Transverse colon (tissue), 4 donors: ENCODE results near the gene FAM83G. TPM values are rescaled to one million over a fixed set of nuclear protein-coding genes. Genes with fewer than 3 reads are reported as not detected.
A peak's percentile ranks its signal among the peaks of the same experiment; 100 is the strongest.

Experiments
- DNase-seq: peaks from one replicate; pipeline ENCODE4 v3.0.0-alpha.2; 2019
- H3K27ac ChIP-seq, 4 donors: fragments of 200-600 bp; sonication (generic); 2 replicates each; pipeline ENCODE4 v1.5.1; 2016 to 2018; ENCODE audit warnings: inconsistent platforms in 4 of 4
- H3K27me3 ChIP-seq: fragments of 200-600 bp; sonication (generic); 2 replicates; pipeline ENCODE4 v1.5.1; 2017; ENCODE audit warnings: inconsistent platforms
- H3K36me3 ChIP-seq, 4 donors: fragments of 200-600 bp; sonication (generic); 2 replicates each; pipeline ENCODE4 v1.5.1; 2017 to 2019; ENCODE audit warnings: inconsistent platforms in 4 of 4
- H3K4me1 ChIP-seq, 4 donors: fragments of 200-600 bp; sonication (generic); 2 replicates each; pipeline ENCODE4 v1.5.1; 2017 to 2020; ENCODE audit warnings: inconsistent platforms in 4 of 4
- H3K4me3 ChIP-seq, 4 donors: fragments of 200-600 bp; sonication (generic); 1 replicate in 1 of 4; 2 replicates in 3 of 4; pipeline versions ENCODE4 v1.5.1 to v1.6.1; 2017 to 2019; ENCODE audit warnings: inconsistent platforms in 4 of 4
- H3K9me3 ChIP-seq, 2 donors: fragments of 200-600 bp; sonication (generic); 2 replicates each; pipeline ENCODE4 v1.5.1; 2017 to 2019; ENCODE audit warnings: inconsistent platforms in 2 of 2
- EP300 ChIP-seq: sonication (generic); formaldehyde crosslinking; IDR thresholded peaks from one replicate; pipeline ENCODE4 v1.6.1; 2017; ENCODE audit warnings: antibody characterized with exemption, low read depth
- POLR2A ChIP-seq: fragments of 450-650 bp; IDR thresholded peaks from one replicate; pipeline ENCODE4 v1.6.1; 2016; ENCODE audit warnings: antibody characterized with exemption, mild to moderate bottlenecking, moderate library complexity
- POLR2AphosphoS5 ChIP-seq, 3 donors: sonication (generic); formaldehyde crosslinking; IDR thresholded peaks; one replicate each; pipeline ENCODE4 v1.6.1; 2016; ENCODE audit warnings: antibody characterized with exemption in 3 of 3
- WGBS, 2 donors: methylation state at CpG; one replicate each; pipeline ENCODE4 v1.1.5; 2018; ENCODE audit warnings: low coverage in 1 of 2; 5-methylcytosine and 5-hydroxymethylcytosine counted together
- in situ Hi-C, 4 donors: fragments of 200-750 bp; cut with MboI; loops; one replicate each; pipeline versions ENCODE4 v1.15.0 to v1.15.1; 2017; ENCODE audit warnings: low sequenced_read_pairs in 3 of 4, low pct_ligation_motif_present in 1 of 4, low pct_unique_long_range_greater_than_20kb in 1 of 4
- intact Hi-C: fragments of 100-400 bp; cut with DNase I; formaldehyde crosslinking; loops from one replicate; pipeline ENCODE4 v1.15.1; 2023; ENCODE audit warnings: low total_unique reads
- total RNA-seq, 4 donors: library from RNA; depleted of rRNA; stranded (reverse); fragments of >200 nt; gene quantifications; one replicate each; pipeline ENCODE4 v1.1.0, GENCODE V29; 2016
- TF ChIP-seq, protein P1 (sequence below), 5 experiments: fragments of 200-600 bp in 3 of 5; fragments of 450-650 bp in 2 of 5; sonication (generic) in 3 of 5; IDR thresholded peaks; 1 replicate in 2 of 5; 2 replicates in 3 of 5; pipeline ENCODE4 v1.5.1; 2016 to 2017; ENCODE audit warnings: antibody characterized with exemption in 5 of 5, inconsistent platforms in 3 of 5, mild to moderate bottlenecking in 2 of 5, moderate library complexity in 1 of 5

FAM83G gene
- total RNA-seq, 4 donors from 2014 or later, result 33.6 to 75.6 (median 39.4) TPM

DNA sequence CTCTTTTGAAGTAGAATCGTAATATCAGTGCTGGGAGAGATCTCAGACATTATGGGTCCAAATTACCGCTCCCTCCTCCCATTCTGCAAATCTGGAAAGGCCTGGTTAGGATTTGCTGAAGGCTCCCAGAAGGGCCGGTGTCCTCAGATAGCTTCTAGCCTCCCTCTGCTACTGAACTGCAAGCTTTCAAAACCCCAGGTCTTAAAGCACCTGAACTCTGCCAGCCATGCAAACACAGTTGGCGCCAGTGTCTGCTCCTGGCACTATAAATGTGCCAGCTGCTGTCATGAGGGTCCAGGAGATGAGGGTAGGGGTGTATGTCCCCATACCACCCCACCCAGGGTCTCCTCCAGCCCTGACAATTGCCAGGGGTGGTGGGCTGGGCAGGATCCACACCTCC lies 28.4 kb downstream of the FAM83G start:
- intact Hi-C loops, result no loop called here
- peak overlapping the region; percentile 46 to 72 (median 58) for H3K27ac ChIP-seq
- H3K4me3 ChIP-seq, result no peak overlapping the region
- no peaks in the 10 kb centered on the region for H3K27me3 ChIP-seq
- TF ChIP-seq POLR2A (no peak), EP300 (no peak), POLR2AphosphoS5 (IDR thresholded peaks at IDR 0.05) (no peak)
- peaks cover 5 to 37% (median 31%) of the 10 kb centered on the region in 4 donors for H3K4me1 ChIP-seq
- no peak for DNase-seq
- in situ Hi-C loops, result no loop called here
- no peaks in the 10 kb centered on the region for H3K9me3 ChIP-seq
- H3K36me3 ChIP-seq, result no peaks in the 10 kb centered on the region
- WGBS, 2 donors, result 79% methylated on average over 4 of the region's 4 CpGs; no CpG with 5 or more reads in 1 of the 2 donors

DNA sequence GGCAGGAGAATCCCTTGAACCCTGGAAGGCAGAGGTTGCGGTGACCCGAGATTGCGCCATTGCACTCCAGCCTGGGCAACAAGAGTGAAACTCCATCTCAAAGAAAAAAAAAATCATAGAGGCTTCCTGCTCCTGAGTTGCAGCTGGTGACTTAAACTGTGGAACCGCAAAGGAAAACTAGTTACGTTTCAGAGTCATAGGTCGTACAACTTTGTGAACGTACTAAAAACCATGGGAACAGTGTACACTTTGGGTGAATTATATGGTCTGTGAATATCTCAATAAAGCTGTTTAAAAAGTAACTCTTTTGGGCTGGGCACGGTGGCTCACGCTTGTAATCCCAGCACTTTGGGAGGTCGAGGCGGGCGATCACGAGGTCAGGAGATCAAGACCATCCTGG lies 29.0 kb downstream of the FAM83G start:
- WGBS, 2 donors, result 41 to 58% methylated on average over 5 to 13 of the region's 13 CpGs
- peak overlapping the region; percentile 47 to 72 (median 68) for H3K27ac ChIP-seq
- intact Hi-C loops, result no loop called here
- in situ Hi-C loops, result no loop called here
- no peak for TF ChIP-seq POLR2A
- TF ChIP-seq EP300, result no peak
- TF ChIP-seq, protein P1, sequence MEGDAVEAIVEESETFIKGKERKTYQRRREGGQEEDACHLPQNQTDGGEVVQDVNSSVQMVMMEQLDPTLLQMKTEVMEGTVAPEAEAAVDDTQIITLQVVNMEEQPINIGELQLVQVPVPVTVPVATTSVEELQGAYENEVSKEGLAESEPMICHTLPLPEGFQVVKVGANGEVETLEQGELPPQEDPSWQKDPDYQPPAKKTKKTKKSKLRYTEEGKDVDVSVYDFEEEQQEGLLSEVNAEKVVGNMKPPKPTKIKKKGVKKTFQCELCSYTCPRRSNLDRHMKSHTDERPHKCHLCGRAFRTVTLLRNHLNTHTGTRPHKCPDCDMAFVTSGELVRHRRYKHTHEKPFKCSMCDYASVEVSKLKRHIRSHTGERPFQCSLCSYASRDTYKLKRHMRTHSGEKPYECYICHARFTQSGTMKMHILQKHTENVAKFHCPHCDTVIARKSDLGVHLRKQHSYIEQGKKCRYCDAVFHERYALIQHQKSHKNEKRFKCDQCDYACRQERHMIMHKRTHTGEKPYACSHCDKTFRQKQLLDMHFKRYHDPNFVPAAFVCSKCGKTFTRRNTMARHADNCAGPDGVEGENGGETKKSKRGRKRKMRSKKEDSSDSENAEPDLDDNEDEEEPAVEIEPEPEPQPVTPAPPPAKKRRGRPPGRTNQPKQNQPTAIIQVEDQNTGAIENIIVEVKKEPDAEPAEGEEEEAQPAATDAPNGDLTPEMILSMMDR (IDR thresholded peaks at IDR 0.05), result no peak
- TF ChIP-seq POLR2AphosphoS5 (IDR thresholded peaks at IDR 0.05), result no peak
- peaks cover 5 to 36% (median 29%) of the 10 kb centered on the region in 4 donors for H3K4me1 ChIP-seq
- no peaks in the 10 kb centered on the region for H3K27me3 ChIP-seq
- DNase-seq, result no peak
- H3K4me3 ChIP-seq, result no peak overlapping the region
- no peaks in the 10 kb centered on the region for H3K9me3 ChIP-seq
- no peaks in the 10 kb centered on the region for H3K36me3 ChIP-seq

DNA sequence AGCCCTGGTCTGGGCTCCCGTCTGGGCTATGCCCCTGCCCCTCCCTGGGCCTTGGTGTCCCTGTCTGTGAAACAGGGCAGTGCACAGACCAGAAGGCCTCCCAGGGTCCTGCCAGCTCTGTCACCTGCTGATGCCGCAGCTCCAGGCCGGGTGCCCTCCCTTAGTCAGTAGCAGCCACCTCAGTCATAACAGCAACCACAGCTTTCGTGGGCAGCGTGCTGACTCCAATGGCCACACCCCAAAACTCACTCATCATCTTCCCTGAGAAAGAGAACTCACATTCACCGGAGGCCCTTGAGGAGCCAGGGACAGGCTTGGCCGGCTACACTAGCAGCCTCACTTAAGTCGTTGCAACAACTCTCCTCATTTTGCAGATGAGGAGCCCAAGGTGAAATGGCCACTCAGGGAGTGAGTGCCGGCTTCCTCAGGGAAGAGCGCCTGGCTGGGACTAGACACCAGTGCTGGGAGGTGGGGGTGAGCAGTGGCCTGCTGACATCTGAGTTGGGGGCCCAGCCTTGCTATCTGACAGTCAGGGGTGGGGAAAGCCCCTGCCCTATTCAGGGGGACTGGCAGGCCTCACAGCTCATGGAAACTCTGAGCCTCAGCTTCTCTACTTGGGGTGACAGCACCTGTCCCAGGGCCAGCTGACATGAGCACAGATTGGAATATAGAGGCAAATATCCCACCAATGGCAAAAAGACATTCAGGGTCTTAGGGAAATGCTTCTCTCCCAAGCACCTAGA lies 30.0 kb downstream of the FAM83G start:
- DNase-seq, result no peak
- intact Hi-C loops (no loop called here), in situ Hi-C loops (no loop called here)
- Histone ChIP-seq H3K36me3 (no peaks in the 10 kb centered on the region), H3K27me3 (no peaks in the 10 kb centered on the region), H3K9me3 (no peaks in the 10 kb centered on the region), H3K4me1 (peaks cover 7 to 40% (median 33%) of the 10 kb centered on the region in 4 donors), H3K4me3 (no peak overlapping the region), H3K27ac (peak overlapping the region; percentile 47 to 72 (median 68))
- WGBS, 2 donors, result 84 to 87% methylated on average over 3 to 10 of the region's 10 CpGs
- TF ChIP-seq POLR2AphosphoS5 (IDR thresholded peaks at IDR 0.05), result no peak
- TF ChIP-seq, protein P1 (IDR thresholded peaks at IDR 0.05), result no peak
- no peak for TF ChIP-seq POLR2A
- TF ChIP-seq EP300, result no peak

DNA sequence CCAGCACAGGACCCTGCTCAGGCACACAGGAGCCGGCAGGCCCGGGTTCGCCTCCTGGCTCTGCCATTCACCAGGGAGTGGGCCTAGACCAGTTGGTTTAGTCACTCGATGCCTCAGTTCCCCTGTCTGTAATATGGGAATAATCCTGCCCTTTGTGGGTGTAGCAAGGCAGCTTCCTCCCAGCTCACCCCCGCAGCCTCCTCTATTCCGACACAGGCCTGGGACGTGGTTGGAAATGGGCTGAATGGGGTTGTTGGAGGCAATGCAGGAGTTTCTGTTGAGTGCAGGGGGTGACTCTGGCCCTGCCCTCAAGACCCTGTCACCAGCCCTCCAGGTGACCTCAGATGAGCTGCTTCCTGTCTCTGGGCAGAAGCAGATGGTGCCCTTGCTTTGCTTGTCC lies 32.8 kb downstream of the FAM83G start:
- peak overlapping the region in 2 of 4 donors; percentile 83 to 89 for H3K27ac ChIP-seq
- no peaks in the 10 kb centered on the region for H3K27me3 ChIP-seq
- in situ Hi-C loops, result no loop called here
- intact Hi-C loops, result no loop called here
- peaks cover 17 to 58% (median 46%) of the 10 kb centered on the region in 4 donors for H3K4me1 ChIP-seq
- TF ChIP-seq, protein P1 (IDR thresholded peaks at IDR 0.05), result no peak
- TF ChIP-seq EP300 (no peak), POLR2AphosphoS5 (IDR thresholded peaks at IDR 0.05) (no peak), POLR2A (no peak)
- no peak overlapping the region for H3K4me3 ChIP-seq
- H3K36me3 ChIP-seq, result no peaks in the 10 kb centered on the region
- WGBS, 2 donors, result 95% methylated on average over 7 of the region's 7 CpGs; no CpG with 5 or more reads in 1 of the 2 donors
- no peak for DNase-seq
- no peaks in the 10 kb centered on the region for H3K9me3 ChIP-seq
